Measurements from ENCODE around the gene PRCD.

PRCD gene

DNA sequence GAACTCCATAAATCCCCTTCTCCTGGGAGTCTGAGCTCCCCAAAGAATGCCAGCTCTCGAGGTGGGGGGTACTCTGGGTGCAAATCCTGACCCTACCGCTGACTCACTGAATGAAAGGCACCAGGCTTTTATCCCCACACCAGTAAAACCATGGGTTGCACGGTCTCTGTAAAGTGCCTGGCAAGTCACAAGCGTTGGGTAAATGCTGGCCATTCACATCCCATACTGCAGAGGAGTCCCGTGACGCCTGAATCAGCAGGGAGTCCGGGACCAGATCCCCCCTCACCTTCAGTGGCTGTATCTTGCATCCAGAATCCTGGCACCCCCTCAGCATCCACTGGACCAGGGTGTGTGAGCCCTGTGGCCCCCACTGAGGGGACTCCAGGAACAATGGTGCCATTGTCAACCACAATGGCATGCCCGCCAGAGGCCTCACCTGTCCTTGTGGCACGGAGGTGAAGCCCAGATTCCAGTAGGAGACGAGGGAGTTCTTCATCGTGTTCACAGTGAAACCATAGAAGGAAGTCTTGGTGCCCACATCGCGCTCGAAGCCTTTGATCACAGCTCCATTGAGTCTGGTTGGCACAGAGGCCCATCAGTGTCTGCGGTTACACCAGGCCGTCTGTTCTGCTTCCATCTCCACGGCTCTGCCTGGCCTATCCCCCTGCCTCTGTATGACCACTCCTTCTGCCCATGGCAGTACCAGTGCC is 32.5 kb downstream of the PRCD start:
- DNase-seq: no peak

DNA sequence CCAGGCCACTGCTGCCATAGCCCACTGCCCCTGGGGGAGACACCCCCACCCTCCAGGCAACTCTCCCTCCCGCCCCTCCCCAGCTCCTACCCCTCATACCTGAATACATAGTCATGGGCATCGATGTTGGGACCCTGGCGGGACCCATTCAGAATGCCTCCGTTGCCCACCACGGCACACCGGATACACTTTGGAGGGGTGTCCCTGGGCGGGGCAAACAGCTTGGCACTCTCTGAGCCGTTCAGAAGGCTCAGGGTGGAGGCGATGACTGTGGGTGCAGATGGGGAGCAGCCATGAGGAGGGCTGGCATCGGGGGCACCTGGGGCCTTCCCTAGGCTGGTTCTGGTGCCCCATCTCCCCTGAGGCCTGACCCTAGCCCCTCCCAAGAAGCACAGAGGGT is 33.3 kb downstream of the PRCD start:
- no peak for DNase-seq

DNA sequence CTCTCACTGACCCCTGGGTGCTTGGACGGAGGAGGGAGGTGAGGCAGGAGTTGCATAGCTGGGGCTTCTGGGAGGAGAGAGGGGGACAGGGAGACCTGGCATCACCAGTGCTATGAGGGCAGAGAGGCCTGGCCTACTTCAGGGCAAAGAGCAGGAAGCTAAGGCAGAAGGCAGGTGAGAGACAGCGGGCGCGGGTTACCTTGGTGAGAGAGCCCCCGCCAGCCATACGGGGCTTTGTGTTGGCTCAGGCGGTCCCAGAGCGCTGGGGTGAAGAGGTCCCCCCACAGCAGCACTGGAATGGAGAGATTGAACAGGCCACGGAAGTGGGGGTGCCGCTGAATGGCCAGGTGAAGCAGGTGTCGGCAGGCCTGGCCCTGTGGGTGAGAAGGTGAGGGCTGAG is 34.3 kb downstream of the PRCD start:
- DNase-seq: no peak

DNA sequence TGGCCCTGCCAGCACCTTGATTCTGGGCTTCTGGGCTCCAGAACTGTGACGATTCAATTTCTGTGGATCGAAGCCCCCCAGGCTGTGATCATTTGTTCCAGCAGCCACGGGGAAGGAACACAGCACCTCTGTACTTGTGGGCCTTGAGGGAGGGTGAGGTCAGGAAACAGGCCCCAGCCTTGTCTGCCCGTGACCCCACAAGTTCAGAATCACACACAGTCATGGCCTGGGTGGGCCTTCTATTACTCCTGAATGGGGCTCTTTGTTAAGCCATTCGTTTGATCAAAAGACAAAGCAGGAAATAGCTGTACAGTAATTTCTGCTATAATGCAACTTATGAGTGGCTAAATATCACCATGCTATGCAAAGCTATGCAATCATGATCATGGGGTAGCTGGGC is 35.7 kb downstream of the PRCD start:
- DNase-seq: no peak

DNA sequence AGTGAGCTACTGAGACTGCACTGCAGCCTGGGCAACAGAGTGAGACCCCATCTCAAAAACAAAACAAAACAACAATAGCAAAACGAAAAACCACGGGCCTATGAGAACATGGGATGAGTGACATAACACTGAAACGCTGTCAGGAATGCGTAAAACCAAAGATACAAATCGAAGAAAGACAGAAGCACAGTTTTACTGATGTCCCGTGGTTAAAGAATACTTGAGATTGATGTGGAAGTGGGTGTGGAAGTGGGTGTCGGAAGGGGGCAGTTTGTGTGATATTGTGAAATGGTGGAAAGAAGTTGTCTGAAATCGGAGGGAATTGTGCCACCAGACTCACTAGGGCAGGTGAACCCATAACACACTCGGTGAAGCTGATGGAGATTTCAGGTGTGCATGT is 36.3 kb downstream of the PRCD start:
- no peak for DNase-seq

DNA sequence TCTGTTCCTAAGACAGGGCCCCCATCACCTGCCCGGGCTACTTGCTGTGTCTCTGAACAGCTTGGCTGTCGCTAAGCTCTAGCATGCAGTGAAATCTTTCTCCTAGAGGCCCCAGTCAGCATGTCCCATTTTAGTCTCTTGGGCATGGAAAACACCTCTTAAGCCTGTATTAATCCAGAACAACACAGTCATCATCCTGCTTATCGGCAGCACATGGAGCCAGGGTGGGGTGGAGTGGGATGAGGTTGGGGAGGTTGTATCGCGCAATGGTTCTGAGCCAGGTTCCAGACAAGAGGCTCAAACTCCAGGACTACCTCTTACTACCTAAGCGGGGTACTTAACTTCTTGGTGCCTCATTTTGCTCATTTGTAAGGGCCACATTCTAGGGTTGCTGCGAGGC is 38.0 kb downstream of the PRCD start:
- DNase-seq: no peak

DNA sequence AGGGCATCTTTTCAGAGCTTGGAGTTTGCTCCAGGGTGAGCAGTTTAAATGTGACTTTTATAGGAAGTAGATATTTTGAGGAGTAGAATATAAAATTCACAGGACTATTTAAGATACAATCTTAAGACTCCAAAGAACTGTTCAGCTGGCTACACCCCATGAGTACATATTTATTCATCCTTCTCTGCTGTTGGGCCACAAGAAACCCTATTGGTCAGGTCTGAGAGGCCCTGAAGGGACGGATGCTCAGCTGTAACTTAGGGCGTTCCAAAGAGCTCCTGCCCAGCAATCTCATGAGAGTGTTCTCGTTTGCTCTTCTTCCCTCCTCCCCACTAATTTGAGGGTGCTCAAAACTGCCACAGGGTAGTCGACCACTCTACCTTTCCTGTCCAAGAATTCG is 38.5 kb downstream of the PRCD start:
- no peak for DNase-seq

DNA sequence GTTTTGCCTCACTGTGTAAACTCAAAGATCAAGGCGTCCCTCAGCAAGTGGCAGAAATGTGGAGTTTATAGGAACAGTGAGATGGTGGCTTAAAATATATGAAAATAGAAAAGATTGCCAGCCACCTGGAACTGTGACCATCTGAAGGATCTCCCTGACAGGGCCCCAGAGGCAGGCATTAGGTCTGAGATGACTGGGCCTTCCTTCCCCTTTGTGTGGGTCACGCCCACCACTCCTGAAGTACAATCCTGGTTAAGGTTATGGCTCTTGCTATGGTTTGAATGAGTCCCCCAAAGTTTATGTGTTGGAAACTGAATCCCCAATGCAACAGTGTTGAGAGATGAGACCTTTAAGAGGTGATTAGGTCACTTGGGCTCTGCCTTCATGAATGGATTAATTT is 39.4 kb downstream of the PRCD start:
- DNase-seq: no peak

DNA sequence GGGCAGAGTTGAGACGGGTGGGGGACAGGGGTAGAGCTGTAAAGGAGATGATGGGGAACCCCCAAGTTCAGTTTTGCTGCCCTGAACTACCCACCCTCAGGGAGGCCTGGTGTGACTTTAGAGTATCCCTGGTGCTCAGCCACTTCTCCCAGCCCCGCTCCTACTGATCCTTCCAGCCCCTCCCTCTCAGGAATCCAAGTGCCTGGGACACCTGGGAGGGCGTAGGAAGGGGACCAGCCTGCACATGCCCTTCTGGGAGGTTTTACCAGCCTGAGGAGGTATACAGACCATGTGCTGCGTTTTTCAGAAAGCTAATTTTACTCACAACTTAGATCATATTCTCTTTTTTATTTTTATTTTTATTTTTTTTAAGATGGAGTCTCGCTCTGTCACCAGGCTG is 41.7 kb downstream of the PRCD start:
- DNase-seq: no peak

DNA sequence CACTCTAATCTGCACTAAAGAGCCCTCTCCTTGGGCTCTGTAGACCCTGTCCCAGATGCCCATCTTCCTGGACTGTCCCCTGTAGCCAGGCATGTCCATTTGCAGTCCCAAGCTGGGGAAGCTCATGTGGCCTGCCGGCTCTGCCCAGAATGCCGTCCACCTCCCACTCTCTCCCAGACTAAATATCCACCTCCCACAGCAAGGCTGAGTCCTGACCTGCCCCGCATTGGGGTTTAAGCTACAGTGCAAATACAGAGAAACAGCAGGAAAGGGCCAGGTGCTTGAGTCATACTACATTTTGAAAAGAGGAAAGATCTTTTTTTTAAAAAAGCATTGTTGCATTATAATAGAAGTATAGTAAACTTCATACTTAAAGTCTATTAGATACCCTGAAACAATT is 42.8 kb downstream of the PRCD start:
- DNase-seq: no peak

DNA sequence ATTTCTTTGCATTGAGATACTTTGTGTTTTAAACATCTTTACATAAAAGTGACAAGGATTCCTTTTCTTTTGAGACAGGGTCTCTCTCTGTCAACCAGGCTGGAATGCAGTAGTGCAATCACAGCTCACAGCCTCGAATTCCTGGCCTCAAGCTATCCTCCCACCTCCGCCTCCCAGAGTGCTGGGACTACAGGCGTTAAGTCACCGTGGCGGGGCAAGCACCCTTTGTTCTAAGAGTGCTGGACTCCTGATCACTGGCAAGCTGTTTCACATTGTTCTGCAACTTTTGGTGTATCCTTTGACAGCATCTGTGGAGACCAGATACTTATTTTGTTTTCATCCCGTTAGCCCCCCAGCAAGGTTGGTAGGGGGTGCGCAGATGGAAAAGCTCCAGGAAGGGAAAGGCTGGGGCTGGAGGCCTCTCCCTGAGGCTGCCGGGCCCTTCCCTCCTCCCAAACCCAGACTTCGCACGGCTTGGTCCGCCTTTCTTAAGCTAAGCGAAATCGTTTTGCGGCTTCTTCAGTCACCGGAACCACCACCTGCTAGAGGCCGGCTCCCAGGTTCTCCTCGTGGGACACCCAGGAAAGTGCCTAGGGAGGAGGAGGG is 44.7 kb downstream of the PRCD start:
- no peak for DNase-seq

DNA sequence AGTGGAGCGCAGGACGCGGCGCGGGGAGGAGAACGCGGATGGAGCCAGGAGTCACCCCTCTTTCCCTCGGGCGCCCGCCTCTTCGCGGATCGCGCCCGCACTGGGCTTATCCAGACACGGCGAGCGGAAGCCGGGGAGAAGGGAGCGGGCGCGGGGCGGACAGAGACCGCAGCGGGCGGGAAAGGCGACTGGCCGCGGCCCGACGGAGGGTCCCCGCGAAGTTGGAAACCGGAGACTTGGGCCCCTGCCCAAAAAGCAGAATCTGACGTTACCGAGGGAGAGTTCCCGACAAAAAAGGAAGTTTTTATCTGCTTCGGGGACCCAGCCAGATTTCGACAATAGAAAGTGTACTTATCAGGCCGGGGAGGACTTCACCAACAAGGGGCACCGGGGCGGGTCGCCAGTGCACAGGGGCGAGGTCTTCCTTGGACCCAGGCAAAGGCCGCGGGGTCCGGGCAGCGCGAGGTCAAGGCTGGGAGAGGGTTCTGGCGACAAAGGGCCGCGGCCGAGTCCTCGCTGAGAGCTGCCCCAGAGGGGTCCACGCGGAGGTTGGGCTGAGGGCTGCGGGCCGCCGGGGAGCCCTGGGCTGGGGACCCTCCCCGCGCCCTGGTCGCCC is 45.3 kb downstream of the PRCD start:
- DNase-seq: no peak

DNA sequence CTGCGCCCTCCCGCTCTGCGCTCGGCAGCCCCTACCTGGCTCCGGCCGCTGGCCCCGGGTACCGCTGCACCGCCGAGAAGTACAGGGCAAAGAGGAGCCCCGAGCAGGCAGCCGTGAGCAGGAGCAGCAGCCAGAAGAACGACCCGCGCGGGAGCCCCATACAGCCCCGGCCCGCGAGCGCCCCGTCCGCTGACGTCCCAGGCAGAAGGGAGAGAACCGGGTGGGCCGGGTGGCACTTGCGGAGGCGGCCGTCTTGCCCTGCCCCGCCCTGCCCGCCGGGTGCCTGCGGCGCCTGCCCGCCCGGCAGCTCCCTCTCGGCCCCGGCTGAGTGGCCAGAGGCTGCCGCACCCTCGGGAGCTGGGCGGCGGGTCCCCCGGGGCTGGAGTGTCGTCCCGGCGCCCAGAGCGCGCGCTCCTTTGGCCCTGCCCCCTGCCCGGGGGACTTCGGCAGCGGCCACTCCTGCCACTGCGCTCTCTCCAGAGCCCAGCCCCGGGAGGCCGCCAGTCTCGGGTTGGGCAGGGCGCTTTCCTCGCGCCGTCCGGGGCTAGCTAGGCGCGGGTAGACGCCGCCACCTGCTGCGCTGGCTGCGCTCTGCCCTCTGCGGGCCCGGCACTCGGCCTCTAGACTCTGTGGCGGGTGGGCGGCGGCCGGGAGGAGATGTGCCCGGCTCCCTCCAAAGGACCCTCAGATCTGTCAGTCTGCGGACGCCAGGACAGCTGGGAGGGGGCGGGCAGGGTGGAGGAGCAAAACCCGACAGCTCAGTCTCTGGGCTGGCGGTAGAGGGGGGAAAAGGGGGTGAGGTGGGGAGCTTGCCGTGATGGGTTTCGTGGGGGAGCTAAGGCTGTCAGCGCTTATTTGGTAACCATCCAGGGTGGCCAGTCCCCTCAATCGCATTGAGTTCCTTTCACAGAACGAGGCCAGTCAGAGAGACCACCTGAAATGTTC is 46.1 kb downstream of the PRCD start, which contains the start of gene ST6GALNAC2:
Gene ST6GALNAC2, minus strand, starts transcription at position 212 of the 945 bp plus-strand sequence. Its CDS starts 52 bp downstream, at position 160.
- peak in 4 of 5 experiments; percentile 18 to 61 (median 28) for DNase-seq

DNA sequence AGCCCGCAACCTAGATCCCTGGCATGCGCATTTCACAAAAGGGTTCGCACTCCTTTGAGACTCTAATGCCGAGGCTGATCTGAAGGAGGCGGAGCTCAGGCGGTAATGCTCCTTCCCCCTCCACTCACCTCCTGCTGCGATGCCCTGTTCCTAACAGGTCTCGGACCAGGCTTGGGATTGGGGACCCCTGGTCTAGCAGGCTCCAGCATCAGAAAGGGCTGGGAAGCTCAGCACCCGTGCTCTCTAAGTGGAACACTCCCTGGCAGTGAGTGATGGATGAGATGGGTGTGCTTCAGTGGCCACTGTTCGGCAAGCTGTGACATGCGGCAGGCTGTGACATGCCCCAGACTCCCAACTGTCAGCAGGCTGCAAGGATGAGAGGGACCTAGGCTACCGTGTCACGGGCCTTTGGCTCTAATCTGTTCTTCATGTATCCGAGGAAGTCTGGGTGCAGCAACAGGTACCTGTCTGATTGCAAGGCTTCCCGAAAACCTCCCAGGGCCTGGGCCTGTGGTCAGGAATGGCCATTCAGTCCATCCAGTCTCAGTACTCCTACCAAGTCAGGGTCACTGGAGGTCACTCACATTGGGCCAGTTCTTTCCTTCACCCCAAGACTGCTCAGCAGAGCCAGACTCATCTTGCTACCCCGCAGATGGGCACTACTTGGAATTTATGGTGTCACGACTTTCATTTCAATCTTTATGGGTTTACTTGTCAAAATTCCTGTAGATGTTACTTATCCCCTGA is 47.1 kb downstream of the PRCD start:
- DNase-seq: peak in 1 of 5 experiments; percentile 23

DNA sequence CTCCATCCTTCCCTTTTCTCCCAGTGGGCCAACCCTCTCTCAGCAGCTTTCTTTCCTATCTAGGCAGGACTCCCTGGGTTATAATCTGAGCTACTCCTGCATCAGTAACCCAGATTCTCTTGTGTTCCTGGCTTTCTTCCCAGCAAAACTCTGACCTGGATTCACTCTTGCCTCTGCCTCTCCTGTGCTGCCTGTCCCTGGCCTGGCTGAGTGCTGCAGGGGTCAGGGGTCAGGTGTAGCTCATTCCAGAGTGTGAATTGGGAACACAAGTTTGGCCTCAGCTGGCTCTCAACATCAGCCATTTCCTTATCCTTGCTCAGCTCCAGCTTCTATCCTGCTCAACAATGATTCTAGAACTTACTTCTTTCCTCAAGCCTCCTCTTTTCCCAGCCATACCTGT is 48.3 kb downstream of the PRCD start:
- DNase-seq: no peak

DNA sequence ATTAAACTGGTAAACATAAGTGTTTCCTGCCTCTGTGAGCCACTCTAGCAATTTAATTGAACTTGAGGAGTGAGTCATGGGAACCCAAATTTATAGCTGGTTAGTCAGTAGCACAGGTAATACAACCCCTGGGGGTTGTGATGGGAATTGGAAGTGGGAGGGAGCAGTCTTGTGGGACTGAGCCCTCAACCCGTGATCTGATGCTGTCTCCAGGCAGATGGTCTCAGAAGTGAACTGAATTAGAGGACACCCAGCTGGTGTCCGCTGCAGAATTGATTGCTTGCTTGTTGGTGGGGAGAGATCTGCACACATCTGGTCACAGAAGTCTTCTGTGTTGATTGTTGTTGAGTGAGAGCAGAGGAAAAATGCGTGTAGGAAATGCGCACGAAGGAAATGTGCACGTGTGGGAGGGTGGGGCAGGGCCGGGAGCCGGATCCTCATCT is 53.6 kb downstream of the PRCD start:
- DNase-seq: no peak

DNA sequence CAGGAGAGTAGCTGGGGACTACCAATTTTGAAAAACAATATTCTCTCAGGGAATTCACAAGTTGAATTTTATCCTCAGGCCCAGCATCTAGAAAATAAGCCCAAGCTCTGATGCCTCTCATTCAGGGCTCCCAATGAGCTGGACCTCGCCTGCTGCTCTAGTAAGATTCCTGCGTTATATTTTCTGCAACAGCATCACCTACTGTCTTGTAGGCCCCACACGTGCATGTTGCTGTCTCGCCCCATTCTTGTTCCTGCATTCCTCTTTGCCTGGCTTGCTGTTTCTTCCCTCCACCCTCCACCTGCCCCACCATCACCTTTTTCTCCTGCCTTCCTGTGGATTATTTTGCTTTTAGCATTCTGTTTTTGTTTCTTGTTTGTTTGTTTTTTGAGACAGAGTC is 54.1 kb downstream of the PRCD start:
- DNase-seq: no peak

DNA sequence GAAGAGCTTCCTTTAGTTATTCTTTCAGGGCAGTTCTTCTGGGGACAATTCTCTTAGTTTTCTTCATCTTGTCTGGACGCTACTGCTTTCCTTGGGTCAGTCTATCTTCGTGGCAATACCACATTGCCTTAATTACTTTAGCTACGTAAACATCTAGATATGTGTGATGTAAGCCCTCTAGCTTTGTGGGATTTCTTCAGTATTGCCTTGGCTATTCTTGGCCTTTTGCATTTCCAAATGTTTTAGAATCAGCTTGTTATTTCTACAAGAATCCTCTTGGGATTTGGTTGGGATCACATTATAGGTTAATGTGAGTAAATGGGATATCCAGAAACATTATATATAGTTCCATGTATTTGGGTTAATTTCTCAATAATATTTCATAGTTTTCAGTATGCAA is 54.8 kb downstream of the PRCD start:
- DNase-seq: no peak
